Measurements from ENCODE around the gene SLC17A8. TPM values are rescaled to one million over a fixed set of nuclear protein-coding genes. Genes with fewer than 3 reads are reported as not detected.

SLC17A8 gene
- total RNA-seq, 1 experiment from 2014 or later: not detected

GRCh38 chr12:100435957-100436356 is 79.1 kb downstream of the SLC17A8 start:
- ChIA-PET CTCF (no interaction called here), POLR2A (interaction anchor here (0.7 kb wide), 1 partner anchor 719 kb away, joined by 6 read pairs; no protein-coding TSS in a partner anchor)
- TF ChIP-seq REST (IDR thresholded peaks at IDR 0.05; ENCODE audit: insufficient read depth in 1 of 2, low read depth in 2 of 2, low read length in 1 of 2): no peak
- no peak for TF ChIP-seq SIN3A (IDR thresholded peaks at IDR 0.05; ENCODE audit: borderline replicate concordance, insufficient read depth, low read depth, low read length)
- TF ChIP-seq CTCF (IDR thresholded peaks at IDR 0.05): no peak
- no peak for TF ChIP-seq POLR2AphosphoS5 (IDR thresholded peaks at IDR 0.05; ENCODE audit: low read depth, low read length)
- TF ChIP-seq TCF7L2 (IDR thresholded peaks at IDR 0.05; ENCODE audit: low read depth, low read length): no peak
- Histone ChIP-seq H3K36me3 (ENCODE audit: control insufficient read depth, insufficient read depth, low read length) (no peaks in the 10 kb centered on the region), H3K4me3 (ENCODE audit: low read depth in 2 of 2, low read length in 2 of 2) (no peak overlapping the region), H3K9me3 (ENCODE audit: control insufficient read depth, insufficient read depth, low read depth, low read length) (no peaks in the 10 kb centered on the region), H3K27me3 (ENCODE audit: control insufficient read depth, insufficient read depth, low read length) (no peaks in the 10 kb centered on the region), H3K4me1 (ENCODE audit: control insufficient read depth, insufficient read depth, low read length) (no peaks in the 10 kb centered on the region), H3K27ac (ENCODE audit: low read length) (no peak overlapping the region)
- intact Hi-C loops (cut with micrococcal nuclease; ENCODE audit: unreplicated experiment) (no loop called here), in situ Hi-C loops (cut with HindIII; ENCODE audit: low pct_unique_long_range_greater_than_20kb, low sequenced_read_pairs) (no loop called here)
- DNase-seq (ENCODE audit: low read depth, low spot score) (no peak), ATAC-seq (no peak)
- no TSS peak for BruUV-seq (replicated peaks)

- DNase-seq (ENCODE audit: low read depth, low spot score): no peak
- no peak for TF ChIP-seq TCF7L2 (IDR thresholded peaks at IDR 0.05; ENCODE audit: low read depth, low read length)
- TF ChIP-seq CTCF (IDR thresholded peaks at IDR 0.05): no peak
- TF ChIP-seq REST (IDR thresholded peaks at IDR 0.05; ENCODE audit: insufficient read depth in 1 of 2, low read depth in 2 of 2, low read length in 1 of 2): no peak
- no peak for TF ChIP-seq POLR2AphosphoS5 (IDR thresholded peaks at IDR 0.05; ENCODE audit: low read depth, low read length)
- TF ChIP-seq SIN3A (IDR thresholded peaks at IDR 0.05; ENCODE audit: borderline replicate concordance, insufficient read depth, low read depth, low read length): no peak
- no peaks in the 10 kb centered on the region for H3K9me3 ChIP-seq (ENCODE audit: control insufficient read depth, insufficient read depth, low read depth, low read length)
- no peaks in the 10 kb centered on the region for H3K27me3 ChIP-seq (ENCODE audit: control insufficient read depth, insufficient read depth, low read length)
- no TSS peak for BruUV-seq (replicated peaks)
- H3K4me3 ChIP-seq (ENCODE audit: low read depth in 2 of 2, low read length in 2 of 2): no peak overlapping the region
- intact Hi-C loops (cut with micrococcal nuclease; ENCODE audit: unreplicated experiment) (no loop called here), in situ Hi-C loops (cut with HindIII; ENCODE audit: low pct_unique_long_range_greater_than_20kb, low sequenced_read_pairs) (no loop called here)
- ChIA-PET POLR2A (no interaction called here), CTCF (no interaction called here)
- H3K27ac ChIP-seq (ENCODE audit: low read length): no peak overlapping the region
- H3K36me3 ChIP-seq (ENCODE audit: control insufficient read depth, insufficient read depth, low read length): no peaks in the 10 kb centered on the region
- no peaks in the 10 kb centered on the region for H3K4me1 ChIP-seq (ENCODE audit: control insufficient read depth, insufficient read depth, low read length)
- no peak for ATAC-seq
Observed at GRCh38 chr12:100437038-100437841, 80.4 kb downstream of the SLC17A8 start.
